Hematopoietic multipotent progenitor cell (in vitro differentiated cells): ENCODE data around the gene NFXL1. TPM values are rescaled to one million over a fixed set of nuclear protein-coding genes. Genes with fewer than 3 reads are reported as not detected.
A peak's percentile ranks its signal among the peaks of the same experiment; 100 is the strongest.
"Not testable (repeated sequence)": the region's sequence is repeated elsewhere in the genome, so short reads cannot be mapped to it uniquely, and the experiment has no call there.

ENCODE experiments used
- DNase-seq, 3 donors: peaks; one replicate each; pipeline ENCODE4 v3.0.0-alpha.2; 2011 to 2015; ENCODE audit warnings: low read depth in 2 of 3, low spot score in 2 of 3
- total RNA-seq: library from RNA; depleted of rRNA; stranded (reverse); fragments of >200 nt; gene quantifications from one replicate; pipeline ENCODE4 v1.2.3, GENCODE V29; 2012

NFXL1 gene
- total RNA-seq, result 7.3 TPM

DNA sequence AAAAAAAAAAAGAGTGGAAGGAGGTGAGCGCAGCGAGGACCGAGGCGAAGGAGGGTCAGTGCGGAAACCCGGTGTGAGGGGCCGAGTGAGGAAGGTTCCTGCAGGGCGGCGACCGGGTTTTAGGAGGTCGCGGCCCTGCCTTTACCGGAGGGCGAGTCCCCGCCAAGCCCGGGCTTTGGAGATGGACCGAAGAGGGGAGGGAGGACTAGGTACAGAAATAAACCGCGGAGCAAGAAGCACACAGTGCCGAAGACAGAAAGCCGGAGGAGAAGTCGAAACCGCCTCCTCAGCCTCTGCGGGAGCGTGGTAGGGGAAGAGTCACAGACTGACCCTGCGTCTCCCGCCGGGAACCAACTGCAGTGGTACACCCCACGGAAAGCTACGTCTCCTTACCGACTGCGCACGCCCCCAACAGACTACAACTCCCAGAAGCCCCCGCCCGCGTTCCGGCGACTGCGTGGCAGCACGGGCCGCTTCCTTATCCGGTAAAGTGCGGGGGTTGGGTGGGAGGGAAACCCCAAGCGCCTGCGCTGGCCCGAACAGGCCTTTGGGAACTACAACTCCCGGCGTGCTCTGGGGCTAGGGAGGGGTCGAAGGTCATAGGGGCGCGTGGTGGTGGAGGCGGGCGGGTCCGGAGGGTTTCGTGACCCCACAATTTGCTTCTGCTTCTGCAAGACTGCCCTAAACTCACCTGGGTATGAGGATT, at the start of gene NFXL1:
NFXL1 (minus strand) TSS at position 364 of the 706 bp plus-strand sequence. CDS start 380 bp downstream, outside the sequence.
- DNase-seq, result peak; percentile 84 to 97 (median 97)

DNA sequence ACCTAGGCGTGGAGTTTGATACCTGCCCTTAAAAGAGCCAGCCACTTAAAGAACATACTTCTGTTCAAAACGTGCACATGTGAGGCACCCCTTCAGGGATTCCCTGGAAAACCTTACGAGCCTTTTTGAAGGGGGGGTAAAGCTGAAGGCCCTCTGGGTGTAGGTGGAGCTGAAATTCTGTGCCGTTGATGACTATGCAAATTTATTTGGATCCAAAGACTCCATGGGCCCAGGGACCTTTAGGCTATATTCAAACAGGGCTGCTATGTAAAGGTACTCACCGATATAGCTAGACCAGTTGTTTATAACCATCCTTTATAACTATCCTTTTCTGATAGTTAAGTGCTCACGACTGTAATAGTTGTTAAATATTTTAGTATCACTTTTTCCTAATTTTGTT, 40.3 kb upstream of the NFXL1 start:
- DNase-seq, result no peak

DNA sequence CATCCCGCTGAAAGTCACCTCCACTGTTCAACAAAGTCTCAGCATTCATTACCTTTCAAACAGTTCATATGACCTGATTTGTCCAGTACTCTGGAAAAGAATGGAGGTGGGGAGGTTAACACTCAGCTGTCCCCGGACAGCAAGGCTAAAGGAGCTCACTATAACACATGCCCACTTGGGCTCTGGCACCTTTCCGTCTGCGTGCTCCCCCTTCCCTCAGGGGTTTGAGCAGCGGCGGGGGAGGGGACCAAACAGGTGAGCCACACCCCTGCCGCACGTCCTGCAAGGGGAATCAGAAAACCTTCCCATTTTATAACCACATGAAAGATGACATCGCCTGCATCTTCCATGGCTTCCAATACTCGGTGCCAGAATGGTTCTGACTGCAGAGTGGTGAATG, 39.9 kb upstream of the NFXL1 start:
- DNase-seq, result no peak

DNA sequence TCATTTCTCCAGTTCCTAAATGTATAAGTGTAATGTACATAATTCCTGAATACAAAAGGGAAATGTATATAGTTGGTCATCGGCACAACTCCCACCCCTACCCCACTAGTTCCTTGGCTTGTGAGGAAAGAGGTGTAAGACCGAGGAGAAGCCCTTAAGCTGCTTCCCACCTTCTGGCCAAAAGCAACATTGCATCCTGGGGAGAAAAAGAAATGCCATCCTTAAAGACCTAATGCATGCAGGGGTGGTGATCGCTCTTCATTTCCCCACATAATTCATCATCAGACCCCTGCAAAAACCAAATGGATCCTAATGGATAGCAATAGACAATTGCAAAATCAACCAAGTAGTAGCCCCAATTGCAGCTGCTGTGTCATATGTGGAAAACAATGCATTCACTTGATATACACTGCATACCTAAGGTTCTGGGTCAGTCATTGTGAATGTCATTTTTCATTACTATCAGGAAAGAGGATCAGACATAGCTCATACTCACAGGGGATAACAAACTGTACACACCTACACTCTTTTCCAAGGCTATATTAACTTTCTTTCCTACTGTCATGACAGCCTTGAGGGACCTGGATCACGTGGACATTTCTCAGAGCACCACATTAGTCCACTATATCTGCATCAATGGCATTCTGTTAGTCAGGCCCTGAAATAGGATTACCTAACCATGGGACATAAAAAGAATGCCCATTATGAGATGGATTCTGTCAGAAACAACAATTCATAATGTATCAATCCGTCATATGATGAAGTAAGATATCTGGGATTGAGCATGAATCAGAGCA, 31.7 kb upstream of the NFXL1 start:
- no peak for DNase-seq

DNA sequence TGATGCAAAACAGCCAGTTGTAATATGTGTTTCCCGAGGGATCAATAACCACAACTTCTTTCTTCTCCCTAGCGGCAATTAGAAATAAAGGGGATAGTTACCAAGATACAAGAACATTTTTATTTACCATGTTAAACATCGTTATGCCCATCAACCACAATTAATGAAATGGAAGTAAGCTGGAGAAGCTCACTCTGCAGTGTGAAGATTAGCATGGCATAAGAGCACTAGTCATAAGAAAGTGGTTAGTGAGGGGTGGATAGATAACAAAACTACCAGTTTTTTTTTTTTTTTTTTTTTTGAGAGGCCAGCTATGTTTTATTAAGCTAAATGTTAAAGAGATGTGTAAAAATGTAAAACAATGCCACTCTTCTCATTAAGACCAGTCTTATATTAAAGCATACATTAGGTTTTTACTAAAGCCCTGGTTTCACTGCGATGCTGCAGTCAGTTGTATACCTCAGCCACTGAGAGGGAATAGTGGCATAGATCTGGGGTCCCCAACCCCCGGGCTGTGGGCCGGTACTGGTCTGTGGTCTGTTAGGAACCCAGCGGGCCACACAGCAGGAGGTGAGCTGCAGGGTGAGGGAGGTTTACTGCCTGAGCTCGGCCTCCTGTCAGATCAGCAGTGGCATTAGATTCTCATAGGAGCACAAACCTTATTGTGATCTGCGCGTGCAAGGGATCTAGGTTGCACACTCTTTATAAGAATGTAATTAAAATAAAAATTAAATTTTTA, 27.9 kb upstream of the NFXL1 start:
- no peak for DNase-seq

DNA sequence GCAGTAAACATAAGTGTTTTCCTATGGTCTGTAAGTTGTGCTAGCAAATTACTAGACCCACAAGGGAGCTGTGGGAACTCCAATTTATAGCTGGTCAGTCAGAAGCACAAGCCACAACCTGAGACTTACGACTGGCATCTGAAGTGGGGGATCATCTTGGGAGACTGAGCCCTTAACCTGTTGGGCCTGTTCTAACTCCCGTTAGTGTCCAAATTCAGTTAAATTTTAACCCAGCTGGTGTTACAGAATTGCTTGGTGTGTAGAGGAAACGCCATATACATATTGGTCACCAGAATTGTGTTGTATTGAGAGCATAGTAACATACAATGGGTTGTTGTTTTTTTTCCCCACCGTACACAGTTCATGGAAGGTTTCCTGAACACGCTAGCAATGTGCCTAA, 25.1 kb upstream of the NFXL1 start:
- no peak for DNase-seq

DNA sequence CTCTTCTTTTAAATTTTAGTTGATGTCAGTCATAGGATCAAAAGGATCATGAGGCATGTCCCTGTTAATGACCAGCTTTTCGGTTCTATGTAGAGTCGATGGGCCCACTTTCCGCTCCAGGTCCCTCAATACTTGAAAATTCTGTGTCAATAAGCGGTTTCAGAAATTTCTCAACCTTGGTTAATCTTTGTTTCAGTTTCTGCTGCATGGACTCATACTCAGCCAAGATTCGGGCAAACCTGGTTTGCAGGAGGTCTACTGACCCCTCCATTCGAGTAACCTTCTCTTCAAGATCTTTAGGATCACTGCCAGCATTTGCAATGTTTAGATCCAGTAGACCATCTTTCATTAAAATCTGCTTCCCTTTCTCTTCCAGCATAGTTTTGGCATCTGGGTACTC, 22.0 kb upstream of the NFXL1 start:
- DNase-seq, result no peak

DNA sequence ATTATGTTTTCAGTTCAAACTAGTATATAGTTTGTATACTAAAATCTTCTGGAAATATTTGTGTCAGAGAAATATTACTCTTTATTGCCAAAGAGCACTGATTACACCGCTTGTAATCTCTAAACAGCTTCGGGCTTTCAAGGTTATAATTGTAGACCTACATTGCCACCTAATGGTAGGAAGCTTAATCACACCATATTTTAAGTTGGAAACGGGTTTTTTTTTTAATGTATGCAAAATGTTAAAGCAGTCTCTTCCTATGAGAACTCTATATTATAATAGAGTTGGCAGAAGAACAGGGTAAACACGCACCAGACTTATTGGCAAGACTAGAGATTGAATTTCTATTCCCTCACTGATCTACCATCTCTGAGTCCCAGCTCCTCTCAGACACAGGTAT, 19.5 kb upstream of the NFXL1 start:
- DNase-seq, result peak in 2 of 3 donors; percentile 43 to 67

DNA sequence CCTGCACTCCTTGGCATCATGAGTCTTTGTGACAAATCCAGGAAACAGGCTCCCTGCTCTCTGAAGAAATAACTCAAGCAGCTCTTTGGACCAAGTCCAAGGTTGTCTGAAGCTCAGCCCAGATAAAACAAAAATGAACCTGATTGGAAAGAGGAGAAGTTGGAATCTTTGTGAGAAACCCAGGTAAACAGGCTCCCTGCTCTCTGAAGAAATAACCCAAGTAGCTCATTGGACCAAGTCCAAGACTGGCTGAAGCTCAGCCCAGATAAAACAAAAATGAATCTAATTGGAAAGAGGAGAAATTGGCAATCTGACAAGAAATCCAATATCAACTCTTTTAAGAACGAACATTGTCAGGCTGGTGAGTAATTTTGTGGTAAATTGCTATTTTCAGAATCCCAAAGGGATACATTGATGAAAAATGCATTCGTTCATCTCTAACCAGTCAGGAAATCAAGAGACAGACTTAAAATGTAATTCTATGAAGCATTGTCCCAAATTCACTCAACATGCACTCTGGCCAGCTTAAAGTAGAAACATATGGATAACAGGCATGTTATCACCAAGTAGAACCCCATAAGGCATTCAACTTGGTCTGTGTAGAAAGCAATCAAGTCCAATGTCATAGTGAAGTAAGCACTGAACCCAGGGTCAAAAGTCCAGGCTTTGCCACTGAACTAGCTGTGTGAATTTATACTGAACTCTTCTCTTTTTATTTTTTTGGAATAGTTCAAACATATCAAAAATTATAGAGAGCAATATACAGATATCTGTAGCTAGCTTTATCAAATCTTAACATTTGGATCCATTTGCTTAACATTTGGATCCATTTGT, 16.8 kb upstream of the NFXL1 start:
- DNase-seq, result no peak

DNA sequence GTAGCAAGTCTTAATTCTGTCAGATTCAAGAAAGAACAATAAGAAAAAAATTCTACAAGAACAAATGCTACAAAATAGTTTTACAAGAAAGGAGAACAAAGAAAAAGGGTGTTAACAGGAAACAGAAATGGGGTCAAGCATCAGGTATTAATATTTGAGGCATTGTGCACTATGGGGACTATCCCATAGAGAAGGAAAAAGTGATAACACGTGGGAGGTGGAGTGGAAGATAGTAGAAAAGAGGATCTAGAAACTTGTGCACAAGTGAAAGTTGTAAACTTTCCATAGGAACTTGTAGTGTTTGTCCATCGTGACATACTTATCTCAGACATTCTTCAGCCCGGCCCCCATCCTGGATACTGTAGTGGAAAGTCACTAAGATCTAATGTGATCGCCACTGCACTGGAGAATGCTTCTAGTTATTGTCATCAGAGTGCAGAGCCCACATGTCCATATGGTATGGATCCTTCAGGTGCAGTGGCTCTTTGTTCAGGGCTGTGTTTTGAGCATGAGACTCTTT, 15.4 kb upstream of the NFXL1 start:
- no peak for DNase-seq

DNA sequence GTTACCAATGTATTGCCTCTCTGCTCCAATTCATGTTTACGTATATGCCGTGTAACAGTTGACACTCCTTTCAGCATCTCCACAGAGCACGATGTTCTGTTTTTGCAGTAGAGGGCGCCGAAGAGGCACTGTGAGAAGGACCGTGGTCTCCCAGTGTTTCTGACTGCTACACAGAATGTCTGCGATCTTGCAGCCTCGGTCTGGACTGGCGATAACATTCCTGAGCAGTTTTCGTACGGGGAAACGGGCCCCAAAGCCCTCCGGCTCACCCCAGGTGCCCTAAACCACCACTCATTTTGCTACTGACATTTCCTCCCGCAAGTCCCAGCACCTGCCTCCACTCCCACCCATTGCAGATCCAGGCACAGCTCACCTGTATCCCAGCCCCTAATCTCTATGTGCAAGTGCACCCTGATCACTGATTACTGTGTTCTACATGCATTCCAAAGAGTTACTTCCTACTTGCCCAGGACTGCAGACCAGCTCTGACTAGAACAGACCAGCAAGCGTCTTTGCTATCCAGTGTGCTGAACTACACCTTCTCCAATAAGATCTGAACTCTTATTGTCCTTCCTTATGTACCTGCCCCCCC, 12.4 kb upstream of the NFXL1 start:
- peak in 2 of 3 donors; percentile 47 to 74 for DNase-seq

DNA sequence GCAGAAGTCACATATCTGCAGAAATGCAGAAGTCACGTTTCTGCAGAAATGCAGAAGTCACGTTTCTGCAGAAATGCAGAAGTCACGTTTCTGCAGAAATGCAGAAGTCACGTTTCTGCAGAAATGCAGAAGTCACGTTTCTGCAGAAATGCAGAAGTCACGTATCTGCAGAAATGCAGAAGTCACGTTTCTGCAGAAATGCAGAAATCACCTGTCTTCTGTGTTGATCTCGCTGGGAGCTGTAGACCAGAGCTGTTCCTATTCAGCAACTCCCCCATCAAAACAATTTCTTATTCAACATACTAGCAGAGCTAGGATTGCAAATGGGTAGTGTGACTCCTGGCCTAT, 8.9 kb upstream of the NFXL1 start:
- peak in 1 of 3 donors; percentile 9 for DNase-seq

DNA sequence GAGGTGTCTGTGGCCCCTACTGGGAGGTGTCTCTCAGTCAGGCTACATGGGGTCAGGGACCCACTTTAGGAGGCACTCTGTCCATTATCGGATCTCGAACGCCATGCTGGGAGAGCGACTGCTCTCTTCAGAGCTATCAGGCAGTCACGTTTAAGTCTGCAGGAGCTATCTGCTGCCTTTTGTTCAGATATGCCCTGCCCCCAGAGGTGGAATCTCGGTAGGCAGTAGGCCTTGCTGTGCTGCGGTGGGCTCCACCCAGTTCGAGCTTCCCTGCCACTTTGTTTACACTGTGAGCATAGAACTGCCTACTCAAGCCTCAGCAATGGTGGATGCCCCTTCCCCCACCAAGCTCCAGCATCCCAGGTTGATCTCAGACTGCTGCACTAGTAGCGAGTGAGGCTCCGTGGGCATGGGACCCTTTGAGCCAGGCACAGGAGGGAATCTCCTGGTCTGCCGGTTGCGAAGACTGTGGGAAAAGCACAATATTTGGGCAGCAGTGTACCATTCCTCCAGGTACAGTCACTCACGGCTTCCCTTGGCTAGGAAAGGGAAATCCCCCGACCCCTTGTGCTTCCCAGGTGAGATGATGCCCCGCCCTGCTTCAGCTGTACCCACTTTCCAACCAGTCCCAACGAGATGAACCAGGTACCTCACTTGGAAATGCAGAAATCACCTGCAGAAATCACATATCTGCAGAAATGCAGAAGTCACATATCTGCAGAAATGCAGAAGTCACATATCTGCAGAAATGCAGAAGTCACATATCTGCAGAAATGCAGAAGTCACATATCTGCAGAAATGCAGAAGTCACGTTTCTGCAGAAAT, 8.3 kb upstream of the NFXL1 start:
- DNase-seq, result not testable (repeated sequence)

DNA sequence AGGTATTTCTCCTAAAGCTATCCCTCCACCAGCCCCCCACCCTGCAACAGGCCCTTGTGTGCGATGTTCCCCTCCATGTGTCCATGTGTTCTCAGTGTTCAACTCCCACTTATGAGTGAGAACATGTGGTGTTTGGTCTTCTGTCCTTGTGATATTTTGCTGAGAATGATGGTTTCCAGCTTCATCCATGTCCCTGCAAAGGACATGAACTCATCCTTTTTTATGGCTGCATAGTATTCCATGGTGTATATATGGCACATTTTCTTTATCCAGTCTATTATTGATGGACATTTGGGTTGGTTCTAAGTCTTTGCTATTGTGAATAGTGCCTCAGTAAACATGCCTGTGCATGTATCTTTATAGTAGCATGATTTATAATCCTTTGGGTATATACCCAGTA, 2.8 kb upstream of the NFXL1 start:
- DNase-seq, result not testable (repeated sequence)

DNA sequence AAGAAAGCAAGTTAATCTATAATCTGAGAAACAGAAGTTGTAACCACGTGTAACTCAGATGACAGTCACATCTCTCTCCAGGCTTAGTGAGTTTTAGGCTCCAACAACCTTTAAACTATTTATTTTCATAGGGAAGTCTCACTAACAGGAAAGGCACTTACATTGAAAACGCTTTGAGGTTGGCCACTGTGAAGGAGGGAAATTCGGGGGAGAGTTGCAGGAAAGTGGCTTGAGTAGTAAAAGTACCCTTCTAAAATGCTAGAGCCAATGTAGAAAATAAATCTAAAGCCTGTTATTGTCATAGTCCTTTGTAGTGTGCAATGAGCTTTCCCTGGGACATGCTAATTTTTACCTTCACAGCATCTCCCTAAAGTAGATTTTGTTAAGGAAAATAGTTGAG, 995 bp upstream of the NFXL1 start:
- DNase-seq, result no peak

DNA sequence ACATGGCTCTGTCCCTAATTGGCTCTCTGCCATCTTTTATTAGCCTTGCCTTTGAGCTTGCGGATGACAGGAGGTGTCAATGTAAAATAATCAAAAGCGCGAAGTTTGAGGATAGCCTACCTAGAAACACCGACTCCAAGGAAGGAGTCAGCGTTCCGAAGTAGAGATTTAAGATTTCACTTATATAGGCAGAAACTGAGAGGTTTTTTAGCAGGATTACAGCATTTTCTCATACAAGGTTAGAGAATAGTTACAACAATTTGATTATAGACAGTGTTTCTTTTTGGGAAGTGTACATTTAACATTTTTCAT, 499 bp upstream of the NFXL1 start:
- DNase-seq, result no peak

DNA sequence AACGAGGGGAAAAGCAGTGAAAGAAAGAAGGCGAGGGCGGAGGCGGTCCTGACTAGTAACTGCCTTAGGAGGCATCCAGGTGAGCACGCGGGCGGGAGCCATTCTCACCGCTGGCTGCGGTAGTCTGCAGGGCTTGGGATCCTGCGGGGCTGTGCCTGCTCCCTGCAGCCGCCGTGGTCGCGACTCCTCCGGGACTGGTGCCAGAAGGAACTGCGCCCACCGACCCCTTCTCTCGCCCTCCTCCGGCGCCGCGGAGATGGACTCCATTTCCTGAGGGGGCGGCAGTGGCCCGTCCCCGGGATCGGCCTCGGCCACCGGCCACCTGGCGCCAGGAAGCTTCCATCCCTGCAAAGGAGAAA, 543 bp downstream of the NFXL1 start:
- DNase-seq, result peak in 1 of 3 donors; percentile 44

DNA sequence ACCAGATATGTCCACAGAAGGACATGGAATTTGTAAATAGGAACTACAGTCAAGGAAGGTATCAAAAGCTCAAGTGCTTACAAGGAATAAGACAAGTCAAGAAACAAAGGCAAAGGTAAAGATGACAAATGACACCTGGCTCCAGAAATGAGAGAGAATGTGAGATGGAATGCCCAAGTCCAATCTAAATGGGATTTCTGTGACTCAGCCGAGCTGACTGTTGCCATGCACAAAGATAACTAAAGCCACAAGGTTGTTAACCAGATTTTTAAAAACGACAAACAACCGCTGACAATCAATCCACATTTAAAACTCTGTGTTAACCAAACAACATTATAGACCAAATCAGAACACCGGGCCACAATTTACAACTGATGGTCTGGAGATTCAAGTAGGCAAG, 1.1 kb downstream of the NFXL1 start:
- peak in 1 of 3 donors; percentile 8 for DNase-seq

DNA sequence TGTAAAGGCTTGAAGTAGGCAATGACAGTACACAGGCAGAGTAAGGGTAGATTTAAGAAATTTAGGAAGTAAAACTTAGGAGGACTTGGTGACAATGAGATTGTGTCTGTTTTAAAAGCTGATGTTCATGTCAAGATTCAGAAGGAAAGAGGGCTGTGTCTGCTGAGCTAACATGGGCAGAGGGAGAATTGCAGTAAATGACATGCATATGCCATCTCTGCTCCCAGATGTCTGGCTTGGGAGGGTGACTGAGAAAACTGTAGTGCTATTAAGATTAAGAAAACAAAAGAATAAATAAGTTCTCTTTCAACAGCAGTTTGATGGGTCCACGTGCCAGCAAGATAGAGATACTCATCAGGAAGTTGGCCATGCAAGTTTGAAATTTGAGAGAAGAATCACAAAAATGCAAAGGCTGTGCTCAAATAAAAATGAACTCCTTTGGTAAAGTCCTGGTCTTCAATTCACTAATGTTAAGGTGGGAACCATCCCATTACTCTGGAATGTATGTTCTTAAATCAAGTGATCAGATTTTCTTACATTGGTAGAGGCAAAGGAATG, 7.2 kb downstream of the NFXL1 start:
- no peak for DNase-seq
